Measurements from ENCODE around the gene NOX1. TPM values are rescaled to one million over a fixed set of nuclear protein-coding genes. Genes with fewer than 3 reads are reported as not detected.

NOX1 gene
- total and polyA plus RNA-seq, 2 of the 13 experiments (the other 11 are each of a cell fraction or from before 2014, with no cell fraction given): 0.07 TPM; not detected in 1

- no peak for TF ChIP-seq ELK4 (CRISPR knock-in tag; IDR thresholded peaks at IDR 0.05; ENCODE audit: borderline replicate concordance)
- TF ChIP-seq HIVEP1 (CRISPR knock-in tag; IDR thresholded peaks at IDR 0.05): no peak
- TF ChIP-seq PHF20 (CRISPR knock-in tag; IDR thresholded peaks at IDR 0.05): peak; percentile 84
- no peak for TF ChIP-seq ZNF562 (CRISPR knock-in tag; IDR thresholded peaks at IDR 0.05; ENCODE audit: borderline replicate concordance)
- peak; percentile 99 for TF ChIP-seq HNRNPLL (IDR thresholded peaks at IDR 0.05; ENCODE audit: low read depth, low read length, poor library complexity, severe bottlenecking)
- no peak for TF ChIP-seq ATRX (CRISPR knock-in tag; IDR thresholded peaks at IDR 0.05; ENCODE audit: borderline replicate concordance)
- peak; percentile 78 for TF ChIP-seq PHF8 (CRISPR knock-in tag; IDR thresholded peaks at IDR 0.05)
- TF ChIP-seq ZNF768 (CRISPR knock-in tag; IDR thresholded peaks at IDR 0.05): peak; percentile 24; the same call in 1 of the 2 replicates
- no peak for TF ChIP-seq TCF7 (IDR thresholded peaks at IDR 0.05; ENCODE audit: low read depth)
- no peak for TF ChIP-seq FOXP4 (CRISPR knock-in tag; IDR thresholded peaks at IDR 0.05)
- TF ChIP-seq EP300 (IDR thresholded peaks at IDR 0.05; ENCODE audit: low read depth in 2 of 2, low read length in 2 of 2): no peak
- TF ChIP-seq EP300 (CRISPR knock-in tag; IDR thresholded peaks at IDR 0.05; ENCODE audit: borderline replicate concordance): no peak
- TF ChIP-seq KDM2A (CRISPR knock-in tag; IDR thresholded peaks at IDR 0.05; ENCODE audit: borderline replicate concordance, low read depth): peak; percentile 74; the same call in 1 of the 2 replicates
- TF ChIP-seq ZNF556 (CRISPR knock-in tag; IDR thresholded peaks at IDR 0.05; ENCODE audit: borderline replicate concordance): no peak
- no peak for TF ChIP-seq TFAP4 (IDR thresholded peaks at IDR 0.05; ENCODE audit: borderline replicate concordance, low read depth)
- TF ChIP-seq, protein P1, sequence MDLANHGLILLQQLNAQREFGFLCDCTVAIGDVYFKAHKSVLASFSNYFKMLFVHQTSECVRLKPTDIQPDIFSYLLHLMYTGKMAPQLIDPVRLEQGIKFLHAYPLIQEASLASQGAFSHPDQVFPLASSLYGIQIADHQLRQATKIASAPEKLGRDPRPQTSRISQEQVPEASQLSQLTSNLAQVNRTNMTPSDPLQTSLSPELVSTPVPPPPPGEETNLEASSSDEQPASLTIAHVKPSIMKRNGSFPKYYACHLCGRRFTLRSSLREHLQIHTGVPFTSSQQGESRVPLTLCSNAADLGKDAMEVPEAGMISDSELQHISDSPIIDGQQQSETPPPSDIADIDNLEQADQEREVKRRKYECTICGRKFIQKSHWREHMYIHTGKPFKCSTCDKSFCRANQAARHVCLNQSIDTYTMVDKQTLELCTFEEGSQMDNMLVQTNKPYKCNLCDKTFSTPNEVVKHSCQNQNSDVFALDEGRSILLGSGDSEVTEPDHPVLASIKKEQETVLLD (CRISPR knock-in tag; IDR thresholded peaks at IDR 0.05; ENCODE audit: low read depth): no peak
- no peak for TF ChIP-seq ZNF136 (CRISPR knock-in tag; IDR thresholded peaks at IDR 0.05; ENCODE audit: low read depth)
- TF ChIP-seq SP5 (CRISPR knock-in tag; IDR thresholded peaks at IDR 0.05; ENCODE audit: borderline replicate concordance, low read depth): no peak
- TF ChIP-seq ZFP36 (IDR thresholded peaks at IDR 0.05; ENCODE audit: borderline replicate concordance, low read depth, low read length, partially characterized antibody): no peak
- no peak for TF ChIP-seq SMARCC2 (IDR thresholded peaks at IDR 0.05)
- TF ChIP-seq, protein P2, sequence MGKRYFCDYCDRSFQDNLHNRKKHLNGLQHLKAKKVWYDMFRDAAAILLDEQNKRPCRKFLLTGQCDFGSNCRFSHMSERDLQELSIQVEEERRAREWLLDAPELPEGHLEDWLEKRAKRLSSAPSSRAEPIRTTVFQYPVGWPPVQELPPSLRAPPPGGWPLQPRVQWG (CRISPR knock-in tag; IDR thresholded peaks at IDR 0.05; ENCODE audit: borderline replicate concordance, low read depth): no peak
- no peak for TF ChIP-seq ZBTB21 (CRISPR knock-in tag; IDR thresholded peaks at IDR 0.05)
- TF ChIP-seq SRSF4 (IDR thresholded peaks at IDR 0.05; ENCODE audit: low read depth, low read length, poor library complexity, severe bottlenecking): no peak
Observed at GRCh38 chrX:100819837-100820666, 54.1 kb downstream of the NOX1 start, which contains the start of gene CSTF2 (continued).
